Mammary microvascular endothelial cell (primary cell): ENCODE results near the gene DDRGK1. TPM values are rescaled to one million over a fixed set of nuclear protein-coding genes. Genes with fewer than 3 reads are reported as not detected.

ENCODE experiments used
- total RNA-seq: library from RNA; depleted of rRNA; stranded (reverse); fragments of >200 nt; gene quantifications from 2 replicates; pipeline ENCODE4 v1.2.3, GENCODE V29; 2015

The DDRGK1 gene
- total RNA-seq = 50.5 and 63.4 TPM in 2 replicates

DNA sequence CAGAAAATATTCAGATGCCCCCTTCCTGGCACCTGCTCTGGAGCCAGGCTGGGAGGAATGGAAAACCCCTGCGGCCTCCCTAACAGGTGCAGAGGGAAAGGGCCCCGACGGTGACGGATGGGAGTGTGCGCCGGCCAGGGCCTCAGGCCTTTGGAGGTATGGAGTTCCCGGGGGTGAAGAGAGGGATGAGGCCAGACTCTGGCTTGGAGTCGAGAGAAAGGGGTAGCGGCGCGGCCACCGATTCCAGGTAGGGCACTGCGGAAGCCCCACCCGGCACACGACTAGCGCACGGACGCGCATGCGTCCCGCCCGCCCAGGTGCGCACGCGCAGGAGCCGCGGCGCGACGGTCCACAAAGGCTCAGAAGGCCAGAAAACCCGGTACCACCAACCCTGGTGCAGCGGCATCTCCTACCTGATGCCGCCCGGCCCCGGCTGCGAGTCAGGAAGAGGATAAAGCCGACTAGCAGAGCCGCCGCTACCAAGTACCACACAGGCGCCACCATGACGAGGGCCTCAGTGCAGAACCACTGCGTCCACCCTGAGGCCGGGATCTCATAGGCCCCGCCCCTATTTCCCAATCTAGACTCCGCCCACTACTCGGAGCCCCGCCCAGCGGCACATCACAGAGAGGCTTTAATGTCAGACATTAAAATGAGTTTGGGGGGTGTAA lies at the start of gene DDRGK1:
Gene DDRGK1, minus strand, starts transcription at position 559 of the 671 bp plus-strand sequence. Its CDS starts 55 bp downstream, at position 504.

GRCh38 chr20:3239026-3239866 lies 34.8 kb upstream of the DDRGK1 start, which contains the start of gene SLC4A11:
Gene SLC4A11 (minus strand): TSS chr20:3239190. CDS start chr20:3239137, 53 bp downstream.

DNA sequence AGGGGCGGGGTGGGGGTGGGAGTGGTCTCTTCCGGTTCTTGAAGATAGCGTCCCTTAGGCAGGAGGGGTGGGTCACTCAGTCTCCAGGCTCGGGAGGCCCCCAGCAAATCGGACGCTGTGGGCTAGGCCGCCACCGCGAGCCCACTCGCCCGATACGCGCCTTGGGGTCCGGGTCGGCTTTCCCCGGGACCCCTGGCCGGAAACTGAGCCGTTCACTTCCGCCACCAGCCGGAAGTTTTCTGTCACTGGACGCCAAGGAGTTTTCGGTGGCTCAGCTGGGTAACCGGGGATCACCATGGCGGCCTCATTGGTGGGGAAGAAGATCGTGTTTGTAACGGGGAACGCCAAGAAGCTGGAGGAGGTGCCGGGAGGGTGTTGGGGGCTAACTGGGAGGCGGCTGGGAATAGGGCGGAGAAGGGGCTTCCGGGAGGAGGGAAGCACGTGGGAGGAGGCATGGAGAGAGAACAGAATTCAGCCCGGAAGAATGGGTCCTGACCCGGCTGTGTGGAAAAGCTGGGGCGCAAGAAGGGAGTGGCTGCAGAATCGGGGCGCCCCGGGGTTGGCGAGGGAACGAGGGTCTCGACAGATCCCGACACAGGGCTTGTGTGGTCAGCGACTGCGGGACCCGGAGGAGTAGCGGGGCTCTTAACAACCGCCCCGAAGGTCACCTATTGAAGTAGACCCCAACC lies 4.9 kb upstream of the DDRGK1 start, which contains the start of gene ITPA:
Gene ITPA, plus strand, starts transcription at position 242 of the 689 bp plus-strand sequence. Its CDS starts 54 bp downstream, at position 296.

GRCh38 chr20:3172933-3173609 lies 31.4 kb downstream of the DDRGK1 start, which contains the start of gene LZTS3:
Gene LZTS3 (minus strand): TSS chr20:3173549. CDS start chr20:3167163, 6,386 bp downstream.

Other genes starting within 250 kb of the DDRGK1 start
- gene GNRH2, start 161.1 kb downstream of the DDRGK1 start, total RNA-seq = not detected in 2 replicates
- 59.2 and 66.6 TPM in 2 replicates for gene MRPS26, start 158.6 kb downstream of the DDRGK1 start, total RNA-seq
- gene OXT, start 133.1 kb downstream of the DDRGK1 start, total RNA-seq = not detected in 2 replicates
- not detected in 2 replicates for gene AVP, start 120.0 kb downstream of the DDRGK1 start, total RNA-seq
- gene FASTKD5, start 44.8 kb downstream of the DDRGK1 start, total RNA-seq = 16.2 and 19.0 TPM in 2 replicates
- gene UBOX5, start 44.8 kb downstream of the DDRGK1 start, total RNA-seq = 2.8 and 3.8 TPM in 2 replicates
- gene LZTS3, start 31.1 kb downstream of the DDRGK1 start, total RNA-seq = 4.7 and 4.8 TPM in 2 replicates
- 62.8 and 65.4 TPM in 2 replicates for gene ITPA, start 4.8 kb upstream of the DDRGK1 start, total RNA-seq
- gene SLC4A11, start 34.5 kb upstream of the DDRGK1 start, total RNA-seq = 3.1 TPM in 2 replicates
- gene DNAAF9, start 203.0 kb upstream of the DDRGK1 start, total RNA-seq = 8.1 and 8.3 TPM in 2 replicates